Left forelimb (tissue), 1 donor: ENCODE data around the gene MC2R.
"Not testable (repeated sequence)": the region's sequence is repeated elsewhere in the genome, so short reads cannot be mapped to it uniquely, and the experiment has no call there.

Experiments used
- DNase-seq: peaks from one replicate; pipeline ENCODE4 v3.0.0-alpha.2; 2018; ENCODE audit warnings: low spot score

MC2R gene

DNA sequence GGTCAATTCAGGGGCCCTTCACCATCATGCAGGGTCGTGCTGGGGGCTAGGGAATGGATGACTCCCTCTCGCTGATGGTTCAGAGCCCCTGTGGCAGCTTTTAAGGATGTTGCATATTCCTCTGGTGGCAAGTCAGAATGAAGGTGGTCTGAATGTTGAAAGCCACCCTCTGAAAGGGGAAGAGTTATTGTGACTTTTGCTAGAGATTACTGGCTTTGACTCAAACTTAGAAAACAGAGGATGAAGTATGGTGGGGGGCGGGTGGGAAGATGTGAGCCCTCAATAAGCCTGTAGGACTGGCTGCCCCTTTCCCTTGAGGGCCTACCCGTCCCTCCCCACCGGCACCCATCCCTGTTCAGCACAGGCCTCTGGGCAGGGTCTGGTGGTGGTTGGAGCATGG, 23.2 kb downstream of the MC2R start:
- no peak for DNase-seq

DNA sequence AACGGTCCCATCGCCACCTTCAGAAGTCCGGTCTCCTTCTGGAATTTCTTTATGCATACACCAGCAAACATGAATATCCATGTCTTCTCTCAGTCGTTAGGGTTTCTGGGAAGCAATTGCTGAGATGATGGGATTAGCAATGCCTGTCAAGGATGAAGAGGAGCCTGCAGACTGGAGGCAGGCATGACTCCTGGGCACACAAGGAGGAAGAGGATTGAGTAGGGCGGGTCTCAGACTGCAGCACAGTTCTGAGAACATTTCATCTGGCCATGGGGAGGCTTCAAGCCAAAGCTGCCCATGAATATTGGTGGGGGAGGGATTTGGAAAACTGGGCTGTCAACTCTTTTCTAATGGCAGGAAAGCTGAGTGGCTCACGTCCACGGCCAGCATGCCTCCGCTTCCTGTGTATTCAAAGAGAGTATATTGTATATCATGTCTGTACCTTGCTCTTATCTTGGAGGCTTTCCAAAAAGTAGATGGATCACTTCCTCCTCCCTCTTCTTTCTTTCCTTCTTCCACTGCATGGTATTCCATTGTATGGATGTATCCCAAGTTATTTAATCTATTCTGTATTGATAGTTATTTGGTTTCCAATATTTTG, 24.5 kb downstream of the MC2R start:
- no peak for DNase-seq

DNA sequence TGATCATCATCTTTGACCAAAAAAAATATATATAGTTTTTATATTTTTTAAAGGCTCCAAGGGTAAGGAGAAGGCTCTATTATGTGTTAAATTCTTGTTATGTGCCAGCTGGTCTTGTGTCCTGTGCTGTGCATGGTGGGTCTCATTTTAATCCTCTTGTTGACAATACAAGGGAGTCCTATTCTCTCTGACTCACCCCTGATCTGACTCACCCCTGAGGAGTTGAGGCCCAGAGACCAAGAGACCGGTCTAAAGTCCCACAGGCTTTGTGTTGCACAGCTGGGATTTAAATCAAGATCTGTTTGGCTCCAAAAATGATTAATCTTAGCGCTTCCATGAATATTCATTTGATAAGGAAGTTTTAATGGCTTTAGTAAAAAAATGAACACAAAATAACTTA, 25.7 kb downstream of the MC2R start:
- no peak for DNase-seq

DNA sequence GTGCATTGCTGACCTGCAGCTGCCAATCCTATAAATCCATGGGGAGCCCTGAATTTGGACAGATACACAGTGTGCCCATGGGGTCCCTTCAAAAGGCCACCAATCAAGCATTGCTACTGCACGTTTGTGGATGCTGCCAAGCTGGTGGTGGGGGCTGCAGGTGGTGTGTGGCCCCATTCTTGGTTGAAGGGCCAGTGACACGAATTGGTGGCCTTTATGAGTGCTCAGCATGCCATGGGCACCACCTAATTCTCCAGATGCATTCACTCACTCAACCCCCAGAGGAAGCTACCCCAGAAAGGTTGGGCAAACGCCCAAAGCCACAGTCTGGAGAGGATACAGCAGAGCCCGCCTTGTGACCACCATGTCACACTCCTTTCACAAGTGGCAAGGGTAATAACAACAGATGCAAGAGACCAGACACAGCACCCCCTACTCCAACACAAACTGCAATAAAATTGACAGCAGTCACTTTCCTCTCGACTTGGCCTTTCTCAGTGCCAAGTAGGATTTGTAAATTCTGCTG, 27.1 kb downstream of the MC2R start:
- DNase-seq: no peak

DNA sequence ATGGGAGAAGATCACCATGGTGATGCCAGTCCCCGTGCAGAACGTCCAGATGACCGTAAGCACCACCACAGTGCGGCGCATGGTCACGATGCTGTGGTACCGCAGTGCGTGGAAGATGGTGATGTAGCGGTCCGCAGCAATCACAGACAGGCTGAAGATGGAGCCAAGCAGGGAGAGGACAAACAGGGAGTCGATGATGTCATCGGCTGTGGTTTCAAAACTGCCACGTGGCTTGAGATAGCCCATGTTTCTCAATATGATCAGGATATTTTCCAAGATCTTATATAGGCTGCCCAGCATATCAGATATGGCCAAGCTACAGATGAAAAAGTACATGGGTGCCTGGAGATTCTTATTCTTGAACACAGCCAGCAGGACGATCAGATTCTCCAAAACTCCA, 30.3 kb downstream of the MC2R start:
- DNase-seq: no peak

DNA sequence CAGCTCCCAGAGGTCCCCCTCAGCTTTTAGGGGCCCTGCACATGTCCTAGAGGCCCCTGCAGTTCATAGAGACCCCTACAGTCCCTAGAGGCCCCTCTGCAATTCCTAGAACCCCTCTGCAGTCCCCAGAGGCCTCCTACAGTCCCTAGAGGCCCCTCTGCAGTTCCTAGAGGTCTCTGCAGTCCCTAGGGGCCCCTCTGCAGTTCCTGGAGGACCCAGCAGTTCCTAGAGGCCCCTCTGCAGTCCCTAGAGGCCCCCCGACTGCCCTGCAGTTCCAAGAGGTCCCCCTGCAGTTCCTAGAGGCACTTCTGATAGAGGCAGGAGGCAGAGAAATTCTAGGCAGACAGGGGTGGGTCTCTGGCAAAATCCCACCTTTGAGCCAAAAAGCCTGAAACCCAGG, 35.4 kb downstream of the MC2R start:
- no peak for DNase-seq

DNA sequence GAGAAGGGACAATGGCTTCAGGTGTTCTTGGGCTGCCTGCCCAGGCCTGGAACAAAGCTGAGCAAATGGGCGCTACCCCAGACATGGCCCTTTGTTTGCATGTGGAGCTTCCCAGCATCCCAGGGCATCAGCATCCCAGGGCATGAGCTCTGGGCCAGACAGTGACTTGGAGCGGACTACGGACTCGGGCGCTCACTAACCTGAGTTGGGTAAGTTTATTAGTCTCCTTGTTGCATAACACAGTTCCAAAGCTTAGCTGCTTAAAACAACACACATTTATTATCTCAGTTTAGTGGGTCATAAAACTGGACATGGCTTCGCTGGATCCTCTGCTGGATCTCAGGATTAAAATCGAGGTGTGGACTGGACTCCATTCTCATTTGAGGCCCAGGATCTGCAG, 35.8 kb downstream of the MC2R start:
- no peak for DNase-seq

DNA sequence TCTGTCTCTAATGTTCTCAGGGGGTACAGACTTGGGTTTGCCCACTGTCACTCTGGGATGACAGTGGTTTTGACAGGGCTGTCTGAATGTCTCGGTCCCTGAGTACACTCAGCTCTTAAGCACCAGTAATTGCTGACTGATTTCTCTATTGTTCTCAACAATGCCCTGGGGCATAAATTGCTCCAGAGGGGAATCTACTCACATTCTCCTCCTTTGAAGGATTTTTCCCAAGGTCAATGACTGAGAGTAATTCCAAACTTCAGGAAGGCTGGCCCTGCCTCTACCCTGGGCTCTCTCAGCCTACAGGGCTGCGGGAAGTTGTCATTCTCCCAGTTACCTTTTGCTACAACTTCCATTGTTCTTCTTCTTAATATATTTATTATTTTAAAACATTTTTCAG, 36.5 kb downstream of the MC2R start:
- DNase-seq: no peak

DNA sequence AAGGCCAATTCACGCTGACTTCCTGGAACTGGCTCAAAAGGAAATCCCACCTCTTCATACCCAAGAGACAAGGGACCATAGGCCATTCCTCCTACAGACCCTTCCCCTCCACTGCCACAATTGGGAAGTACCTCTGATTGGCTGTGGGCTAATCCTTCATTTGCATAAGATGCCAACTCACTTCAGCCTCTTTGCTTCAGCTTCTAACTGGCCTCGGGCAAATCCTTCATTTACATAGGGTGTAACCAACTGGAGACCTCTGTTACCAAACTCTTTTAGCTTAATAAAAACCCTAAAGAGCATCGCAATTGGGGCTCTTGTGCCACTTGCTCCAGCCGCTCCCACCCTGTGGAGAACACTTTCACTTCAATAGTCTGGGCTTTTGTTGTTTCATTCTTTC, 38.2 kb downstream of the MC2R start:
- DNase-seq: no peak

DNA sequence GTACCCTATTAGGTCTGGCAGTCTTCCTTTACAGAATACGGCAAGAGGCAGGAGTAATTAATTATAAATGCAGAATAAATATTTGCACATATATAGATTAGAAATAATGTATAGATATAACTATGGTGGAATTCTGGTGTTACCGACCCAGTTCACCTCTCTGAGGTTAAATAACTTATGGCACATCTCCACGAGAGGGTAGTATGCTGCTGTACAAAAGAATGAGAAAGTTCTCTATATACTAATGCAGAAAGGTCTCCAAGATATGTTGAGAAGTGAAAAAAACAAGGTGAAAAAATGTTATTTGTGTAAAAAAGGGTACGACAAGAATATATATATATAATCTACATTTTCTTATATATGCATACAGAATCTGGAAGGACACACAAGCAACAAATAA, 40.8 kb downstream of the MC2R start:
- no peak for DNase-seq

DNA sequence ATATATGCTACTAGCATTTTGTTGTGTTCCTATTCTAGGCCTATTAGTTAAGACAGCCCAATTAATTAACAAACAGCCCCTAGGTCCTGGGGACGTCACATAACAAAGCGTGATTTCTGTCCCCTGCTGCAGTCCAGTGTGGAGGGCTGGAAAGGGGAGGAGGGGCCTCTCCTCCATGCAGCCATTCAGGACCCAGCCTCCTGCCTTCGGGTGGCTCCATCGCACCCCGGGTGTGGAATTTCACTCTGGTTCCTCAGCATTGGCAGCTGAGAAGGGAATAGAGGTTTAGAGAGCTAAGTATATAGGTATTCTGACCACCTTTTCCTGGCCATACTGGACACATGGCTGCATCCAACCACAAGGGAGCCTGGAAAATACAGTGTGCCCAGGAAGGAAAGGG, 42.4 kb downstream of the MC2R start:
- DNase-seq: no peak

DNA sequence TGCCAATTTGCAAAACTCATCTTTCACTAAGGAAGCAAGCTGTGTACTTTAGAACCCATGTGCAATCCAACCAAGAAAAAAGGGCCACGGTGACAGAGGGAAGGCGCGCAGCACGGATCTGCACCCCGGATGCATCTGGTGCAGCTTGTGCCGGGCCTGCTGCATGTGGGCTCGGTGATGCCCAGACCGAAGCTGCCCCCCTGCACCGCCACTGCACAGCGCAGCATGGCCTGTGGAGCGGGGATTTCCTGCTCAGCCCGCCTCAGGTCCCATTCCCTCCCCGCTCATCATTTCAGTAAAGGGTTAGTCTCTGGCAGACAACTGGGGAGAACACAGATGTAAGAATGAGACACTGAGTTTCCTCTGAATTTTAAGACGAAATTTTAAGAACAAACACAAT, 43.0 kb downstream of the MC2R start:
- no peak for DNase-seq

DNA sequence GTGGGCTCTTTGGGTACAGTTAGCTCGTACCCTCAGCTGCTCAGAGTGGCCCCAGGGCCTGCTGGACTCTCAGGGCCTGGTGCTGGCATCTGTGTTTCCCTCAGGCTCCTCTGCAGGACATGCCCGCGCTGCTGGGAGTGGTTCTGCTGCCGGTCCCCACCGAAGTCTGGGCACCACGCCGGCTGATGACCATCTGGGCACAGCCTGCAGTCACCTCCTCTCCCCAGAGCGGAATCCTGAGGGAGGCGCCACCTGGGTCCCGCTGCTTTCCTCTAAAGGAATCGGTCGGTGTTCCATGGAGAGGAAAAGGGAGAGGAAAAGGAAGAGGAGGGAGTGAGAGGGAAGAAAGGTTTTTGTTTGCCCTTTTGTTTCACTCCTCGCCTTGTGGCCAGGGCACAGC, 43.6 kb downstream of the MC2R start:
- DNase-seq: no peak

DNA sequence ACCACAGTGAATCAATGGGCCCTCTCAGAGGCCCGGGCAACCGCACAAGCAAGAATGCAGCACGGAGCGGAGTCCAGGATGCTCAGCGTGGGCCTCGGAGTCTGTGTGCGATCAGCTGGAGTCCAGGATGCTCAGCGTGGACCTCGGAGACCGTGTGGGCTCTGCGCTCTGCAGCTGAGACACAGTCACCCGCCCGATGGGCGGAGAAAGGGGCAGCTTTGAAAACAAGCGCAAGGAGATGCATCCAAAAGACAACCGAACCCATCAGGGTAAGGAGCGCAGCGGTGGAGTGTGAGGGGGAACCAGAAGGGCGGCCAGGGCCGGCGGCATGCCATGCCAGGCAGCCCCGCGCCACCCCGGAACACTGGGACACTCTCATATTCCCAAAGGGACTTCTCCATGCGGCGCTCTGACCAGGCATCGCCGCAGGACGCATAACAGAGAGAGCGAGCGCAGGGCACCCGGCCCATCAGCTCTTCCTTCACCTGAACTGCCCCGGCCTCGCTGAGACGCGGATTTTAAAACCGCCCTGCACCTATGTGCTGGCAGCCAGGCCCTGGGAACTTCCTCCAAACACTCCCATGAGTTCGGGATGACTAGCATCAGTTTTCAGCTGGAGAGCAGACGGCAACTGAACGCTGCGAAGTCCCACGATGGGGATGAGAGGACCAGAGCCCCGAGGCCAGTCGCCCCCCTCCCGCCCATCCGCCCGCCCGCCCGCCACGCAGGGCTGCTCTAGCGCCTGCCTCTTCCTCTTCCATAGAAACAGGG, 46.6 kb downstream of the MC2R start:
- DNase-seq: no peak

DNA sequence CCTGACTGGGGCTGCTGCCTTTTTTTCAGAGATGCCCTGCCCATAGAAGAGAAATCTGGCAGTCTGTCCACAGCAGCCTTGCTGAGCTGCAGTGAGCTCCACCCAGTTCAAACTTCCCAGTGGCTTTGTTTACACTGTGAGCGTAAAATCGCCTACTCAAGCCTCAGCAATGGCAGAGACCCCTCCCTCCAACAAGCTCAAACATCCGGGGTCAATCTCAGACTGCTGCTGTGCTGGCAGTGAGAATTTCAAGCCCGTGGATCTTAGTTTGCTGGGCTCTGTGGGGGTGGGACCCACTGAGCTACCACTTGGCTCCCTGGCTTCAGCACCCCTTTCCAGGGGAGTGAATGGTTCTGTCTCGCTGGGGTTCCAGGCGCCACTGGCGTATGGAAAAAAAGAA, 52.4 kb downstream of the MC2R start:
- DNase-seq: not testable (repeated sequence)

DNA sequence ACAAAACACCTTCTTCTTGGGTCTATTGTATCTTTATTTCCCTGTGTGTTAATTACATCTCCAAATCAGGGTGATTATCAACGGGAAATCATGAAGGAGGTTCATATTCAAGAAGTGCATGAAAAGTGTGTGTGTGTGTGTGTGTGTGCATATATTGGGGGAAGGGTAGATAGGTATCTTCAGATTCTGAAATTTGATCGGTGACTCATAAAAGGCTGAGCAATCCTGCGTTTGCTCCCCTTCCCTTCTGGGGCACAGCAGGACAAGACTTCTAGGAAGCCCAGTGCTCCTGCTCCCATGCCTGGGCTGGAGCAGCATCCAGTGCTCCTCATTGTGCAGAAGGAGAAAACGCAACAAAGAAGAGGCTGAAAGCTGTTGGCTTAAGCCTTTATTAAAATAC, 65.5 kb downstream of the MC2R start:
- no peak for DNase-seq

DNA sequence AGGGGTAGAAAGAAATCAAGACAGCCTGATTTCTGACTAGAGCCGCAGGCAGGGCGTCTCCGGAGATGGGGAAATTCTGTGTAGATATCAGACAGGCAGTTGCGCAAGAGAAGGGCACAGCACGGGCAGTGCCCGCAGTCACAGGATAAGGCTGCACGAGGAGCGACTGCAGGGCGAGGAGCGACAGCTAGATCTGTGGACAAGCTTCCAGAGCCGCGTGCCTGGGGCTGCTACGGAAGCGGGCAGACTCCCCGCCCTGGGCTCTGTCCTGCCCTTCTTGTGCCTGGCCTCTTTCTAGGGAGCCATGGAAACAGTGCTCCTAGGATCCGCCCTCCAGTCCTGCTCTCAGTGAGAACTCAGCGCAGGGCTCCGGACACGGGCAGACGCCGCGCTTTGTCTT, 78.8 kb downstream of the MC2R start:
- no peak for DNase-seq

DNA sequence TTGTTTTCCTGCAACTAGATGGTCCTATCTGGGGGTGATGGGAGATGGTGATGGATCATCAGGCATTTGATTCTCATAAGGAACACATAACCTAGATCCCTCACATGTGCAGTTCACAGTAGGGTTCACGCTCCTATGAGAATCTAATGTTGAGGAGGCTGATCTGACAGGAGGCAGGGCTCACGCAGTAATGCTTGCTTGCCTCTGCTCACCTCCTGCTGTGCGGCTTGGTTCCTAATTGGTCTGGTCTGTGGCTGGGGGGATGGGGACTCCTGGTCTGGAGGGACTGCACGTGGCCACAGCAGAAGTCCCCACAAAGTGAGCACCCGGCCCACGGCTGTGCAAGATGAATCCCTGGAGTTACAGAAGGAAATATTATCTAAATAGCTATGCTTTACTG, 80.1 kb downstream of the MC2R start:
- no peak for DNase-seq

DNA sequence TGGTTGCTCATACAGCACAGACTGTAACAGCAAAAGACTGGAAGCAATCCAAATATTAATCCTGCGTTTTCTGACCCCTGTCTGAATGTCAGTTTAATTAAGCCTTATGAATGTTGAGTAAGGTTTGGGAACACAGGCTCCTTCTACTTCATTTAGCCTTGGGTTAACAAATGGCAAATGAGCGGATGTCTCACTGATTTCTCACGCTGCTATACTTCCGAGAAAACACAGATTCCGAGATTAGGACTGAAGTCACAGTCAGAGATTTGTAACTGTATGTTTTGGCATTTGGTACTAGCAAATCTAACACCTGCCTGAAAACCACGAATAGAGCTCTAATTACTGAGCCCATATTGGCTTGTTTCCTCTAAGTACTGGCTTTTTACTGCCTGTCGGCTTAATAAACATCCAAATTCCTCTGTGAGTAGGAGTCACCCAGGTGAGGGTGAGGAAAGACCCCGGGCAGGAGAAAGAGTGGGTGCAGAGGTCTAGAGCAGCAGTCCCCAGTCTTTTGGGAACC, 80.8 kb downstream of the MC2R start:
- DNase-seq: no peak
